Fibroblast of peridontal ligament (primary cell): ENCODE data around the gene LYPD5.
"Not testable (repeated sequence)": the region's sequence is repeated elsewhere in the genome, so short reads cannot be mapped to it uniquely, and the experiment has no call there.

Experiments
- DNase-seq: peaks from one replicate; pipeline ENCODE4 v3.0.0-alpha.2; 2010; ENCODE audit errors: extremely low read depth

The LYPD5 gene, protein sequence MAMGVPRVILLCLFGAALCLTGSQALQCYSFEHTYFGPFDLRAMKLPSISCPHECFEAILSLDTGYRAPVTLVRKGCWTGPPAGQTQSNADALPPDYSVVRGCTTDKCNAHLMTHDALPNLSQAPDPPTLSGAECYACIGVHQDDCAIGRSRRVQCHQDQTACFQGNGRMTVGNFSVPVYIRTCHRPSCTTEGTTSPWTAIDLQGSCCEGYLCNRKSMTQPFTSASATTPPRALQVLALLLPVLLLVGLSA

DNA sequence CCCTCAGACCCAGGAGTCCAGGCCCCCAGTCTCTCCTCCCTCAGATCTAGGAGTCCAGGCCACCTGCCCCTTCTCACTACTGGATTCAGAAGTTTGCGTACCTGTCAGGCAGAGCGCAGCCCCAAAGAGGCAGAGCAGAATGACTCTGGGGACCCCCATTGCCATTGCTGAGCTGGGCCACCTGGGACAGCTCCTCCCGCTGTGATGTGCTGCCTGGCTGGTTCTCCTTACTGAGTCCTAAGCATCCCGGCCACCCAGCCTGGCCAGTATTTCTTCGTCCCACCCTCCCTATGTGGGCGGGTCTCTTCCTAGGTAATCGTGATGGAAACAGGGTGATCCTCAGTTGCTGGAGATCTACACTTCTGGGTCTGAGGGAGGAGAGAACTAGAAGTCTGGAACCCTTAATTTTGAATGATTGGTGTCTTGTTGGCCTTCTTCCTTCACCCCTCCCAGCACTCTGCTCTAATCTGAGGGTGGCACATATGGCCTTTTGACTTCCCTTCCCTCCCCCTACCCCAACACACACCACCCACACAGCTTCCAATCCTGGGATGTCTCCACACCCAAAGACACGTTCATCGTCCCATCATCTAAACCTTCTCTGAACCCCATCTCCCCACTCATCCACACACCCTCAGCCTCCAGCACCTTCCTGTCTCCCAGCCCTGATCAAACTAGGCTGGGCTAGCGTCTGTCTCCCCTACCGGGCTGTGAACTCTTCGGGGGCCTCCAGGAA is at the start of gene LYPD5:
Gene LYPD5, minus strand, starts transcription at position 232 of the 736 bp plus-strand sequence. Its CDS starts 67 bp downstream, at position 165.
- DNase-seq = no peak

DNA sequence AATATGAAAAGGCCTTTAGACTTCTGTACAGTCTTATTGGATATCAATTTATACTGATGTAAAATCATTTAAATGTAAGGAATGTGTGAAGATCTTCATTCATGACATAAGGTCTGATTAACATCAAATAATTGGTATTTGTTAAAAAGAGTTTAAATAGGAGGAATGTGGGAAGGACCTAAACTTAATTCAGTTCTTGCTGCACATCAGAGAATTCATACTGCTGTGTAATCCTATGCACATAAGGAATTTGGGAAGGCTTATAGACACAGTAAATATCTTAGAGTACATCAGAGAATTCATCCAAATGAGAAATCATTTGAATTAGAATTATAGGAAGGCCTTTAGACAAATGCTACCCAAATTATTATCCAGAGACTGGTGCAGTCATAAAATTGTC is 46.6 kb upstream of the LYPD5 start:
- no peak for DNase-seq

DNA sequence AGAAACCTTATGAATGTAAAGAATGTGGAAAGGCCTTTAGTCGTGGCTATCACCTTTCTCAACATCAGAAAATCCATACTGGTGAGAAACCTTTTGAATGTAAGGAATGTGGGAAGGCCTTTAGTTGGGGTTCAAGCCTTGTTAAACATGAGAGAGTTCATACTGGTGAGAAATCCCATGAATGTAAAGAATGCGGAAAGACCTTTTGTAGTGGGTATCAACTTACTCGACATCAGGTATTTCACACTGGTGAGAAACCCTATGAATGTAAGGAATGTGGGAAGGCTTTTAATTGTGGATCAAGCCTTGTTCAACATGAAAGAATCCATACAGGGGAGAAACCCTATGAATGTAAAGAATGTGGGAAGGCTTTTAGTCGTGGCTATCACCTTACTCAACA is 45.6 kb upstream of the LYPD5 start:
- no peak for DNase-seq

DNA sequence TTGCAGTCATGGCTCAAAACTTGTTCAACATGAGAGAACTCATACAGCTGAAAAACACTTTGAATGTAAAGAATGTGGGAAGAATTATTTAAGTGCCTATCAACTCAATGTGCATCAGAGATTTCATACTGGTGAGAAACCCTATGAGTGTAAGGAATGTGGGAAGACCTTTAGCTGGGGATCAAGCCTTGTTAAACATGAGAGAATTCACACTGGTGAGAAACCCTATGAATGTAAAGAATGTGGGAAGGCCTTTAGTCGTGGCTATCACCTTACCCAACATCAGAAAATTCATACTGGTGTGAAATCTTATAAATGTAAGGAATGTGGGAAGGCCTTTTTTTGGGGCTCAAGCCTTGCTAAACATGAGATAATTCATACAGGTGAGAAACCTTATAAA is 45.0 kb upstream of the LYPD5 start:
- DNase-seq = no peak

DNA sequence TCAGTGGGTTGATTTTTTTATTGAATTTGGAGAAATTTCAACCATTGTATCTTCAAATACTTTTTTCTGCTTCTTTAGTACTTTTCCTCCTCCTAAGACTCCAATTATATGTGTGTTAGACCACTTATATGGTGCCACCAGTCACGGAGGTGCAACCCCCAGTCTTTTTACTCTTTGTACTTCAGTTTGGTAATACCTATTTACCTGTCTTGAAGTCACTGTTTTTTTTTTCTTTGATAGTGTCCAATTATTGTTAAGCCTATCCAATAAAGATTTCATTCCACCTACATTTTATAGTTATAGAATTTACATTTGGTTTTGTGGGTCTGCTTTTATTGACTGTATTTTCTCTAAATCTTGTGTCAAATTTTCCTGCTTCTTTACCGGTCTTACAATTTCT is 39.8 kb upstream of the LYPD5 start:
- DNase-seq = no peak

DNA sequence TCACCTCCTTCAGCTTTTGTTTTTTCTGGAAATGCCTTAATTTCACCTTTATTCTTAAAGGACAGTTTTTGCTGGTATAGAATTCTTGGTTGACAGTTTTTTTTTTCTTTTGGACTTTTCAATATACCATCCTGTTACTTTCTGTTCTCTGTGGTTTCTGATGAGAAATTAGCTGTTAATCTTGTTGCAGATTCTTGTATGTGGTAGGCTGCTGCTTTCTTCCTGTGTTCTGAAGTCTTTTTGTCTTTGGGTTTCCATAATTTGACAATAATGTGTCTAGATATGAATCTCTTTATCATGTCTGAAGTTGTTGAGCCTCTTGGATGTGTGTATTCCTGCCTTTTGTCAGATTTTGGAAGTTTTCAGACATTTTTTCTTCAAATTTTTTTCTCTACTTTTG is 36.9 kb upstream of the LYPD5 start:
- DNase-seq = no peak

DNA sequence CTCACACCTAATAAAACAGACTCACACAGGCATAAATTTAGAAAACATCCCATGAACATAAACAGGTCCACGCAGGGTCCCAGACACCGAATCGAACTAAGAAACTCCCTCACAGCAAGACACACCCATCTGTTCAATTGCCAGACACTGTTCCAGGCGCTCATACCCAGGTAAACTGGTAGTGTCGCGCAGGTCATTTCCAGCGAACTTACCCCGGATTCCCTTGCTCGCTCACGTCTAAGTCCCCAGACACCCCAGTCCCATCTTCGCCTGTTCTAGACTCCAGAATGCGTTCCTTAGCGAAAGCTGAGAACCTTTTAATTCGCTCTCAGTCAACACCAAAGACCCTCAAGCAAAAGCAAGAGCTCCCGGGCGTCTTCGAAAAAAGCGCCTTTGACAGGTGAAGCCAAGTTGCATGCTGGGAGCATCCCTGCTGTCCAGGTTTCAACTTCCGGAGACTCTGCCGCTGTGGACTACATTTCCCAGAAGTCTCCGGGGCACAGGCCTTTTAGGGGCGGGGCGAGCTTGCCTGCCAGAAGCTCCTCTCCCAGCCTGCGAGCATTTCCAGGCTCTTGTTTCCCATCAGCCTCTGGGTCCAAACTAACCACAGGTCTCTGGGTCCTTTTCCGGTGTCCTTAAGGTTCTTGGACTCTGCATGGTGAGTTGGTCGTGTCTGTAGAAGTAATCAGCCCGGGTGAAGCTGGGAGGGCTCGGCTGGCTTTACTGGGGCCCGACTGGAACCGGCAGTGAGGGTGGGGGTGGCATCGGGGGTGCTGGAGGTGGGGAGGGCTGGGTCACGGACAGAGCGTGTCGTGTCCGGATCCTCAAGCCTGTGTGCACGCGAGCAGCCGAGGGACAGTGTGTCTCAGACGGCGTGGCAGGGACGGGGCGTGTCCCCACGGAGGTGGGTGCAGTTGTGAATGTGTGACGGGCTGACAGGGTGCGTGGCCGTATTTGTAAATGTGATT is 24.8 kb upstream of the LYPD5 start, which contains the start of gene ZNF283:
Gene ZNF283, plus strand, starts transcription at position 535 of the 968 bp plus-strand sequence. CDS start 6,184 bp downstream, outside the sequence.
- peak; percentile 87 for DNase-seq

DNA sequence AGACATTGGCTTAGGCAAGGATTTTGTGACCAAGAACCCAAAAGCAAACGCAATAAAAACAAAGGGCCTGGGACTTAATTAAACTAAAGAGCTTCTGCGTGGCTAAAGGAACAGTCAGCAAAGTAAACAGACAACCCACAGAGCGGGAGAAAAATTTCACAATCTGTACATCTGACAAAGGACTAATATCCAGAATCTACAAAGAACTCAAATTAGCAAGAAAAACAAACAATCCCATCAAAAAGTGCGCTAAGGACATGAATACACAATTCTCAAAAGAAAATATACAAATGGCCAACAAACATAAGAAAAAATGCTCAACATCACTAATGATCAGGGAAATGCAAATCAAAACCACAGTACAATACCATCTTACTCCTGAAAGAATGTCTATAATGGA is 22.3 kb upstream of the LYPD5 start:
- DNase-seq = not testable (repeated sequence)

DNA sequence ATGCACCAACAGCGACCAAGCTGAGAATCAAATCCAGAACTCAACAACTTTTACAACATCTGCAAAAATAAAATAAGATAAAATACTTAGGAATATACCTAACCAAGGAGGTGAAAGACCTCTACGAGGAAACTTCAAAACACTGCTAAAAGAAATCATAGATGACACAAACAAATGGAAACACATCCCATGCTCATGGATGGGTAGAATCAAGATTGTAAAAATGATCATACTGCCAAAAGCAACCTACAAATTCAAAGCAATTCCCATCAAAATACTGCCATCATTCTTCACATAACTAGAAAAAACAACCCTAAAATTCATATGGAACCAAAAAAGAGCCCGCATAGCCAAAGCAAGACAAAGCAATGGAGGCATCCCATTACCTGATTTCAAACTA is 21.6 kb upstream of the LYPD5 start:
- DNase-seq = not testable (repeated sequence)

DNA sequence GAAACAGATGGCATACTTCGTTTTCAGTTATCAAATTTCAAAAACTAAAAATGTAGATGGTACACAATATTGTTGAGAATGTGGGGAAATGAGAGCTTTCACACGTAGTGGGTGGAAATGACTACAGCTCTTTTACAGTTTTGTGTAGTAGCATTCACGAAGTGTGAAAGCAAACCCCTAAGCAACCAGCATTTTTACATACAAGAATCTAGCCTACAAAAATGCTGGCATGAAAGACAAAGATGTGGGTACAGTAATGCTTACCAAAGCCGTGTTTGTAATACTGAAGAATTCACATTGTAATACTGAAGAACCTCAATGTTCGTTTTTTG is 18.6 kb upstream of the LYPD5 start:
- no peak for DNase-seq

DNA sequence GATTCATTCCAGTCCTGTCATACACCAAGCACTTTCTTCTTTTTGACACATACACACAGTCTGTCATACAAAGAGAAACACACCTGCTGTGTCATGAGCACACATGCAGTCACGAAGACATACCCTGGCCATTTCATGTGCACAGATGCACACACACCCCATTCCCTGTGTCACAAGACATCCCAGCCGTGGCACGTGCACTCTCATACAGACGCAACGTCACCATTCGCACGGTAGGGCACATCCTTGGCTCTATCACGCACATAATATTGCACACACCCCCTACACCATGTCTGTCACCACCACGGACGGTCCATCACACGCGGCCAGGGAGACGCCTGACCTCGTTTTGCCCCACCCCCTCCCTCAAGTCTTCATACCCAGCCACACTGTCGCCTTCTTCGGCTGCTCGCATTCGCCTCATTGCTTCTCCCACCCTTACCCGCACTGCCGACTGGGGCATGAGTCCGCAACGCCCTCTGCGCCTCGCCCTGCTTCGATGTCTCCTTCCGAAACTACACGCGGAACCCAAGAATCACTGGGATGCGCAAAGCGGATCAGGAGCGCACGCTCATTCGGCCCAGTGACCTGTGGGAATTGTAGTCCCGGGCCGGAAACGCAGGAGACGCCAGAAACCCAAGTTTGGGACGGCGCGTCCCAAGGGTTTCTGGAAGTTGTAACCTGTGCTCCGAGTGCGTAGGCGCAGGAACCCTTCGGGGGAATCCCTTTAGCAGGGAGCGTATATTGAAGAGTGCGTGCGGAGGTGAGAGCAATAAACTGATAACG is 18.0 kb upstream of the LYPD5 start:
- DNase-seq = peak; percentile 46

DNA sequence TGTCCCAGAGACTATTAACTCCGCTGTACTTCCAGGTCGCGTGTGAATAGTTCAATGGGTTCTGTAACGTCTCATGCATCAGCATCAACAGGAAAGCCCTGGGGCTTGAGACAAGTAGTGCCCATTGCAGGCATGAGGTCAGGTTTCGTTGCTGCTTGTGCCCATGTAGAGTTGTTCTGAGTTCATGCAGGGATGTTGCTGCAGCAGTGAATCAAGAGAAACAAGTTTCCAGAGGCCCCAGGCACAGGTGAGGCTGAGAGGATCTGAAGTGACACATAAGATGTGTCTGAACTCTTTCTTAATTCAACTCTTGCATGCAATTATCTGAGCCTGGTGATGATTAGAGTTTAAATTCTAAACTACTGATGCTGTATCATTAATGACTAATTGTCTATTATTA is 16.3 kb upstream of the LYPD5 start:
- DNase-seq = no peak

DNA sequence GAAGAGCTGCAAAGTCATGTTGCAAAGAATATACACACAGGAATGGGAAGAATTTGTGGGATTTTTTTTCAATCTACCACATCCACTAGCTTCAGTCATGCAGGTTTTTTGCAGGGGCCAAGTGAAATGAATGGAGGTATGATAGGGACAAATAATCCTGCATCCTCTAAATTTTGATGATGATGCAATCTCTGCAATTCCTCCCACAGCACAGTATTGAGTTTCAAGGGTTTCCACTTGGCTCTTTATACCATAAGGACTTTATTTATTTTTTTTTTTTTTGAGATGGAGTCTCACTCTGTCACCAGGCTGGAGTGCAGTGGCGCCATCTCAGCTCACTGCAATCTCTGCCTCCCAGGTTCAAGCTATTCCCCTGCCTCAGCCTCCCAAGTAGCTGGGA is 15.2 kb upstream of the LYPD5 start:
- not testable (repeated sequence) for DNase-seq

DNA sequence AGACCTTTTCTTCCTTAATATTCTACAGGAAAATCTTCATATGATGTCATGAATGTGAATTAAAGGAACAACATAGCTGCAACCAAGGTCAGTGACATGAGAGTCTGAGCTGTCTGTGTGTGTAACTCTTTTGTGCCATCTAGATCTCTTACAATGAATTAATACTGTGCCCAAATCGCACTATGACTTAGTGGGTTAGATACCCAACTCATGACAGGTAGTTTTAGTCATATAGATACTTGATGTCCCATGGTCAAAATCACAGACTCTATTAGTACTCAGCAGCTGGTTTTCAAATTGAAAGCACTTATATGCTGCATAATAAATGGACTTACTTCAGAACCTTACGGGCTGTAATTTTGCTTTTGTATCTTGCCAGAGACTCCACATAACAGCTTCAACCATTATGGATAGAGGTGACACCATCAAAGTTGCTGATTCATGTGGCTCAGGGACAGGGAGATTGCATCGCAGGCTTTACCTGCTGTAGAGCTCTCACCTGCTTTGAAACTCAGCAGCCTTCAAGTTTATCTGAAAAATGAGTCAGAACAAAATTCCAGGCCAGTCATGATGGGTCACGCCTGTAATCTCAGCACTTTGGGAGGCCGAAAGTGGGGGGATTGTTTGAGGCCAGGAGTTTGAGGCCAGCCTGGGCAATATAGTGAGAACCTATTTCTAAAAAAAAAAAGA is 12.6 kb upstream of the LYPD5 start:
- no peak for DNase-seq

DNA sequence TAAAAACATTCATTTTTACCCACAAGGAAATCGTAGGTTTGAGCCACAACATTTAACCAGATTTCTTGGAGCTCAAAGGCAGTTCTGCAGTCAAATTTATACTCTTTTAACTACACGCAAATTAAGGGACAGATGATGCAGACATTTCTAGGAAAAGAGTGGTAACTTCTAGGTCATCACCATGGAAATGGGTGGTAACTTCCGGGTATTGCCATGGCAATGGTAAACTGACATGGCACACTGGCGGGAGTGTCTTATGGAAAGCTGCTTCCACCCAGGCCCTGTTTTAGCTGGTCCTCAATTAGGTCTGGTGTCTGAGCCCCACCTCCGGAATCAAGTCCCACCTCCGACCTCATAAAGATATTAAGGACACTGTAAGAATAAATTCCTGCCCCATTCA is 10.4 kb upstream of the LYPD5 start:
- DNase-seq = no peak

DNA sequence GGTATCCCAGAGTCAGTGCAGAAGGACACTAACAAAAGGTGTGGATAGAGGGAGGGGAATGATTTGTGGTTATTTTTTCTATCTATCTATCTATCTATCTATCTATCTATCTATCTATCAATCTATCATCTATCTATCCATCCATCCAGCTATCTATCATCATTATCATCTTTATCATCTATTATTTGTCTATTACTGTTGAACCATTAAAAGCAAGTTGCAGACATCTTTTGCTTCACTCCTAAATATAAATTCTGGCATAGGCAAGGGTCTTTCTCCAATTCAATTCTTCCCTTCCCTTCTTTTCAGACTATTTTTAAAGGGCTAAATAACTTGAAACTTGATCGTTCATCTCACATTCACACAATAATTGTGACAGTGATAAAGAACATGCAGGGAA is 10.0 kb upstream of the LYPD5 start:
- DNase-seq = no peak

DNA sequence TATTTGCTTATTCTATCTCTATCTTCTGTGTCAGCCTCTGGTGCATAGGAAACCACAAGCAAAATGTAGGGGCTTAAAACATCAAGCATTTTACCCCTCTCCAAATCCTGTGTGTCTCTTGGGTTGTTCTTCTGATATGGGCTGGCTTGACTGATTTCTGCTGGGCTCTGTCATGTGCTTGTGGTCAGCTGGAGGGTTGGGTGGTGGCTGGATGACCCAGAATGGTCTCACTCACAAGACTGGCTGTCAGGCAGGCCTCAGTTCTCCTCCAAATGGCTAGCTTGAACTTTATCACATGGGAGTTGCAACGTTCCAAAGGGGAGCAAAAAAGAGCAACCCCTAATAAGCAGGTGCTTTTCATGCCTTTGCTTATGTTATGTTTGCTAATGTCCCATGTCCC is 9.6 kb upstream of the LYPD5 start:
- DNase-seq = no peak

DNA sequence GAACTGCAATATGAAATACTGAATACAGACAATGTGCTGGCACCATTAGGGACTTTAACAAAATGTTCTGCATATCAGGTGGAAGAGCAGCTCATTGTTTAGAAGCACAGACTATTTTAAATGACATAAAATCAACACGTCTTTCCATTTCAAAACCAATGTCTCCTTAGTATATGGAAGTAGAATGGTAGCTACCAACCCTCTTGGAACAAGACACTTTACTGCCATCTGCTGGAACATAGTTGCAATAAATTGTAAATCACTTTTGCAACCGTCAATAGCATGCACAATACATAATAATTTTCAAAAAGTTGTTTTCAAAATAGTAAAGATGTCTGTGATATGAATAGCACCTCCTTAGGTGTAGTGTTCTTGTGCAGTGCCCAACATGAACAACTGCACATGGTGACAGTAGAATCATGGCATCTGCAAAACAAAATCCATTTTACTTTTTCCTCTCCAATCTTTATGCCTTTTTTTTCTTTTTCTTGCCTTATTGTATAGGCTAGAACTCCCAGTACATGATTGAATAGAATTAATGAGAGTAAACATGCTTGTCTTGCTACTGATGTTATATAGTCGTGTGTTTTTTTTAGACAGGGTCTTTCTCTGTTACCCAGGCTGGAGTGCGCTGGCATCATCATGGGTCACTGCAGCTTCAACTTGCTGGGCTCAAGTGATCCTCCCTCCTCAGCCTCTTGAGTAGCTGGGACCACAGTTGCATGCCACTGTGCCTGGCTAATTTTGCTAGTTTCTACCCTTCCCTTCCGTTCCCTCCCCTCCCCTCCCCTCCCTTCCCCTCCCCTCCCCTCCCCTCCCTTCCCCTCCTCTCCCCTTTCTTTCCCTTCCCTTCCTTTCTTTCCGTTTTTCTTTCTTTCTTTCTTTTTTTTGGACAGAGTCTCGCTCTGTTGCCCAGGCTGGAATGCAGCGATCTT is 7.8 kb upstream of the LYPD5 start:
- peak; percentile 81 for DNase-seq

DNA sequence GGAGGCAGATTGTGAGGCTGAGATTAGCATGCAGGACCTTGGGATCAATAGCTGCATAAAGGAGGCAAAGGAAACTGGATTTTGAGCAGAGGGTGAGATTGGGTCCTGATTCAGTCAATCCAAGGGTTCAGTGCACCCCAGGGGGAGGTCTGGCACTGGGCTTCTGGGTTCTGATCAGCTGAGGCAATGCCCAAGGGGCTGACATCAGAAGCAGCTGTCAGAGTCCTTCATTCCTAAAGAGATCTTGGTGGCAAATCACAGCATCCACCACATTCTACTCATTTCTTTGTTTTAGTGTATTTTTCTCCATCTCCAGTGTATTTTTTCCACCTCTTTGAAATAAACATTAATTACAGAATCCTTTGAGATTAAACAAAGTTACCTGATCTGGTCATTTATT is 5.4 kb upstream of the LYPD5 start:
- DNase-seq = no peak

DNA sequence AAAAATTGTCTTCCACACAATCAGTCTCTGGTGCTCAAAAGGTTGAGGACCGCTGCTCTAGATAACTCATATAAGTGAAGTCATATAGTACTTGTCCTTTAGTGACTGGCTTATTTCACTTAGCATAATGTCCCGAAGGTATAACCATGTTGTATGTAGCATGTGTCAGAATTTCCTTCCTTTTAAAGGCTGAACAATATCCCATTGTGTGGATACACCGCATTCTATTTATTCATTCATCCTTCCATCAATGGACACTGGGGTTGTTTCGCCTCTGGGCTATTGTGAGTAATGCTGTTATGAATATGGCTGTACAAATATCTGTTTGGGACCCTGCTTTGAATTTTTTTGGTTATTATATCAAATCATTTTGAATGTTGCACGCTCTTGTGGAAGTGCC is 4.6 kb upstream of the LYPD5 start:
- no peak for DNase-seq
